Psoas muscle (tissue), 8 donors: ENCODE results near the gene C16orf89. TPM values are rescaled to one million over a fixed set of nuclear protein-coding genes. Genes with fewer than 3 reads are reported as not detected.

Source experiments
- ATAC-seq, 4 donors: fragments of 200-7000 bp; cut with Tn5 transposase; one replicate each; pipeline ENCODE4 v1.9.1; 2020; ENCODE audit warnings: moderate library complexity in 3 of 4, mild to moderate bottlenecking in 2 of 4
- DNase-seq, 2 donors: peaks; one replicate each; pipeline ENCODE4 v3.0.0-alpha.2; 2020
- H3K27ac ChIP-seq: fragments of 200-600 bp; one replicate; pipeline ENCODE4 v1.8.0; 2022
- H3K27me3 ChIP-seq, 3 donors: fragments of 200-600 bp in 1 of 3; one replicate each; pipeline versions ENCODE4 v1.6.1 to v1.8.0; 2013 to 2022; ENCODE audit warnings: low read length in 2 of 3, mild to moderate bottlenecking in 2 of 3, moderate library complexity in 1 of 3; ENCODE audit not compliant: insufficient read depth in 3 of 3
- H3K36me3 ChIP-seq, 2 donors: fragments of 200-600 bp in 1 of 2; one replicate each; pipeline versions ENCODE4 v1.6.1 to v1.8.0; 2013 to 2022; ENCODE audit warnings: low read depth in 1 of 2, mild to moderate bottlenecking in 1 of 2, moderate library complexity in 1 of 2; ENCODE audit not compliant: insufficient read depth in 1 of 2
- H3K4me1 ChIP-seq: fragments of 200-600 bp; one replicate; pipeline ENCODE4 v1.8.0; 2022
- H3K4me3 ChIP-seq: fragments of 200-600 bp; one replicate; pipeline ENCODE4 v1.8.0; 2022; ENCODE audit warnings: mild to moderate bottlenecking
- H3K9me3 ChIP-seq: fragments of 200-600 bp; one replicate; pipeline ENCODE4 v1.8.0; 2022
- WGBS, 3 donors: extraction: QIAGEN DNeasy Blood & Tissue Kit; methylation state at CpG; one replicate each; pipeline versions ENCODE4 v1.1.6 to v1.1.7; 2013; 5-methylcytosine and 5-hydroxymethylcytosine counted together
- intact Hi-C, 2 donors: fragments of 100-400 bp; cut with DNase I; formaldehyde crosslinking; loops; one replicate each; pipeline versions ENCODE4 v1.11.0 to v1.14.2; 2022
- polyA plus RNA-seq, 3 donors: library from polyadenylated mRNA; stranded (reverse); fragments of 200-250 nt; gene quantifications; one replicate each; pipeline ENCODE4 v1.2.3, GENCODE V29; 2013
- total RNA-seq, 4 donors: library from RNA; stranded (reverse); fragmentation: NEBNext Ultra II Directional in 2 of 4; extraction: Animal tissue kit (Norgen Biotek cat#: 25700) in 2 of 4; gene quantifications; one replicate each; pipeline versions ENCODE4 v1.2.1 to v1.2.4, GENCODE V29; 2021 to 2023
- TF ChIP-seq, protein P1 (sequence below): fragments of 200-600 bp; IDR thresholded peaks from one replicate; pipeline ENCODE4 v1.8.0; 2022; ENCODE audit warnings: antibody characterized with exemption
- donor health status: healthy with polysubstance abuse.
- donor health status: DM: no; HTN: no; CAD: no; lungs with moderate emphysema.
- donor health status: Bipolar disorder and iron deficiency.
- donor health status: healthy.
- donor health status: DM: yes; HTN: yes; CAD: no.
- donor health status: DM: no; HTN: no; CAD: no.
- donor health status: DM: no; HTN: no; CAD: no.
- donor health status: DM: yes; HTN: yes; CAD: no.

The C16orf89 gene
- total and polyA plus RNA-seq, 7 donors = 0.29 to 9.3 (median 0.90) TPM; not detected in 1

DNA sequence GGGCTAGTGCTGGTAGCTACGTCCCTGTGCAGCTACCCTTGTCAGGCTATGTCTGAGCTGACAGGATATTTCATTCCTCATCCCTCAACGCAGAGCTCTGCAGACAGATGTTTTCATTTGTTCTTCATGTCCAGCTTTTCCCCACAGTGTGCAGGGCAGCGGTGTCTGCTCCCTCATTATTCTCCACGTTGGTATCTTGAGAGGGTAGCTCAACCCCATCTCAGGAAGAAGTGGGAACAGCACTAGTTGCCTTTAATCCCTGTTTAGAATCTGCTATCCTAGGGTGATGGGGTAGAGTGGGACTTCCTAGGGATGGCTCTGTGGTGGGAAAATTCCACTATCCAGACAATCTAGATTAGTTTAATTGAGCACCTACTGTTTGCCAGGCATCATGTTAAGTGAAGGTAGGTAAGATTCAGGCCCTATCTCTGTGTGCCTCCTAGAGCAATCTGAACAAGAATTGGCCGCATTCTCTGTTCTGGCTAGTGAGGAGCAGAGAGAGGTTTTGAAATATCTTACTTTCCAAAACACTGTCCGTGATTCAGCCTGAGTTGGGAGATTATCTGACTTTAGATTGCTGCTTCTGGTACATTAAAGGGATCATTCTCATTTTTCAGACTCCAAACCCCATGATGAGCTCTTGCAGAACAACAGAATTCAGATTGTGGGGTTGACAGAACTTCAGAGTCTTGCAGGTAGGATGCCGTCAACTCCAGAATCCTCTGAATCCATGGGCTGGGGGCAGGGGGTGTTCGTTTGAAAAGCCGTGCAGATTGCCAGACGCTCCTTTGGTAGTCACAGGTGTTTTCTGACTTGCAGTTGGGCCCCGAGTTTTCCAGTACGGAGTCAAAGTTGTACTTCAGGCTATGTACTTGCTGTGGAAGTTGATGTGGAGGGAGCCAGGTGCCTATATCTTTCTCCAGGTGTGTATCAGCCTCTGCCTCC, 6.8 kb upstream of the C16orf89 start:
- TF ChIP-seq, protein P1, sequence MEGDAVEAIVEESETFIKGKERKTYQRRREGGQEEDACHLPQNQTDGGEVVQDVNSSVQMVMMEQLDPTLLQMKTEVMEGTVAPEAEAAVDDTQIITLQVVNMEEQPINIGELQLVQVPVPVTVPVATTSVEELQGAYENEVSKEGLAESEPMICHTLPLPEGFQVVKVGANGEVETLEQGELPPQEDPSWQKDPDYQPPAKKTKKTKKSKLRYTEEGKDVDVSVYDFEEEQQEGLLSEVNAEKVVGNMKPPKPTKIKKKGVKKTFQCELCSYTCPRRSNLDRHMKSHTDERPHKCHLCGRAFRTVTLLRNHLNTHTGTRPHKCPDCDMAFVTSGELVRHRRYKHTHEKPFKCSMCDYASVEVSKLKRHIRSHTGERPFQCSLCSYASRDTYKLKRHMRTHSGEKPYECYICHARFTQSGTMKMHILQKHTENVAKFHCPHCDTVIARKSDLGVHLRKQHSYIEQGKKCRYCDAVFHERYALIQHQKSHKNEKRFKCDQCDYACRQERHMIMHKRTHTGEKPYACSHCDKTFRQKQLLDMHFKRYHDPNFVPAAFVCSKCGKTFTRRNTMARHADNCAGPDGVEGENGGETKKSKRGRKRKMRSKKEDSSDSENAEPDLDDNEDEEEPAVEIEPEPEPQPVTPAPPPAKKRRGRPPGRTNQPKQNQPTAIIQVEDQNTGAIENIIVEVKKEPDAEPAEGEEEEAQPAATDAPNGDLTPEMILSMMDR = no peak
- peaks cover 10% of the 10 kb centered on the region for H3K4me1 ChIP-seq
- intact Hi-C loops = no loop called here
- 54 to 62% (median 56%) methylated on average over 12 of the region's 12 CpGs for WGBS, 3 donors
- H3K27ac ChIP-seq = peak overlapping the region; percentile 81
- peaks cover 0 to 45% of the 10 kb centered on the region in 2 donors for H3K36me3 ChIP-seq
- ATAC-seq (no peak), DNase-seq (peak in 1 of 2 donors; percentile 5)
- H3K27me3 ChIP-seq = no peaks in the 10 kb centered on the region
- peak overlapping the region; percentile 79 for H3K4me3 ChIP-seq
- H3K9me3 ChIP-seq = no peaks in the 10 kb centered on the region

DNA sequence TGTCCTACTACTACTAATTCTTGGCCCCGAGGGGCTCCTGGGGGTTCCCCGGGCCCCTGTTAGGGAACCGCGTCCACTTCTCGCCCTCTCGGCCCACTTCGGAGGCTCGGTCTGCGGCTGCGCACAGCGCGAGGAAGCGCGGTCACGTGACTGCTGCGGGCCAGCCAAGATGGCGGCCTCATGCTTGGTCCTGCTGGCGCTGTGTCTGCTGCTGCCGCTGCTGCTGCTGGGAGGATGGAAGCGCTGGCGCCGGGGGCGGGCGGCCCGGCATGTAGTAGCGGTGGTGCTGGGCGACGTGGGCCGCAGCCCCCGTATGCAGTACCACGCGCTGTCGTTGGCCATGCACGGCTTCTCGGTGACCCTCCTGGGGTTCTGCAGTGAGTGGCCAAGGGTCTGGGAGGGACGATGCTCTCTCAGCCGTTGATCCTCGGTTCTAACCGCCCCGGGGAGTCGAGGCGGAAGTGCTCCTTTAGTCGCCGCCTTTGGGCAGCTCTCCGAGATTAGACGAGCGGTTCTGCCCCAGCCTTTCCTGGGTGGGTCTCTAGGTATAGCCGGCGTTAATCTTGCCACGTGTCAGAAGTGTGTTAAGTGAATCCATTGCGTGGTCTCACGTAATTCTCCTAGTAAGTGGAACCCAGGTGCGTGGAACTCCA, 6.1 kb upstream of the C16orf89 start, which contains the start of gene ALG1:
Gene ALG1 (plus strand): TSS at position 163 of the 653 bp plus-strand sequence. CDS start 7 bp downstream, at position 170.
- 0 to 1% (median 0%) methylated on average over 53 of the region's 53 CpGs for WGBS, 3 donors
- TF ChIP-seq, protein P1 = no peak
- Histone ChIP-seq H3K4me3 (peak within 1 kb of the TSS; percentile 79), H3K27me3 (no peaks in the 10 kb centered on the region), H3K27ac (peak within 1 kb of the TSS; percentile 81), H3K36me3 (peaks cover 0 to 37% of the 10 kb centered on the region in 2 donors), H3K9me3 (no peaks in the 10 kb centered on the region), H3K4me1 (peaks cover 10% of the 10 kb centered on the region)
- intact Hi-C loops = no loop called here
- DNase-seq (peak; percentile 92 to 96), ATAC-seq (peak; percentile 95 to 98 (median 96))

DNA sequence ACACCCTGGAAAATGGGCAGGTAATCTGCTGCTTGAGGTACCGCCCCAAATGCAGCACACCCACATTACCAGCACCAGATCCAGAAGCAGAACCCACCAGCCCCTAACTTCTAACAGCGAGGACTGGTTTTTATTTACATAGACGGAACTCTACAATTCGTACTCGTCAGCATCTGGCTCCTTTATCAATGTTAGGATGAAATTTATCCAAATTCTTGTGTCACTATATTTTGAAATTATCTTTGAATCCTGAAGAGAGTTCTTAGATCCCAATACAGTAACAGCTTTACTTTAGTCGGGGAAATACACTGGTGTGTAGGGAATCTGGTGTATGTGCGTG, 5.6 kb upstream of the C16orf89 start:
- Histone ChIP-seq H3K9me3 (no peaks in the 10 kb centered on the region), H3K27ac (peak overlapping the region; percentile 81), H3K4me3 (peak overlapping the region; percentile 79), H3K4me1 (peaks cover 10% of the 10 kb centered on the region), H3K27me3 (no peaks in the 10 kb centered on the region), H3K36me3 (peaks cover 0 to 32% of the 10 kb centered on the region in 2 donors)
- no peak for DNase-seq
- intact Hi-C loops = no loop called here
- ATAC-seq = no peak
- TF ChIP-seq, protein P1 = no peak
- 61 to 62% (median 62%) methylated on average over 7 of the region's 7 CpGs for WGBS, 3 donors

DNA sequence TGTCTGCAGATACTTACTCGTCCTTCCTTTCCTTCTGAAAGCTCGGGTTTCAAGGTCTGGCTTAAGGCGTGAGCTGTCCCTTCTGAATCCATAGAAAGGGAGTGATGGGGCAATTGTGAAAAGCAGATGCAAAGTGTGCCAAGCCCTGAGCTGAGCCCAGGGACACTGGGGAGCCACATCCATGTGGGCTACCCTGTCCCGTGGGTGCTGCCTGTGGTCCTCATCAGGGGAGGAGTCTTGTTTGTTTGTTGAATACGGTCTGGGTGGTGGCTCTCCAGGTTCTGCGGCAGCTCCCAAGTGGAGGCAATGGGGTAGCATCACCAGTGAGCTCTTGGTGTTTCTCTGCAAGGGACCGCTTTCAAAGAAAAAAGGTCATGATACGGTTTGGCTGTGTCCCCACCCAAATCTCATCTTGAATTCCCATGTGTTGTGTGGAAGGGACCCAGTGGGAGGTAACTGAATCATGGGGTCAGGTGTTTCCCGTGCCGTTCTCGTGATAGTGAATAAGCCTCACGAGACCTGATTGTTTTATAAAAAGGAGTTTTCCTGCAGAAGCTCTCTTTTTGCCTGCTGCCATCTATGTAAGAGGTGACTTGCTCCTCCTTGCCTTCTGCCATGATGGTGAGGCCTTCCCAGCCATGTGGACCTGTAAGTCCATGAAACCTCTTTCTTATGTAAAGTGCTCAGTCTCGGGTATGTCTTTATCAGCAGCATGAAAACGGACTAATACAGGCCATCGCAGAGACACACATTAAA, 4.9 kb upstream of the C16orf89 start:
- Histone ChIP-seq H3K4me1 (peaks cover 10% of the 10 kb centered on the region), H3K27me3 (no peaks in the 10 kb centered on the region), H3K36me3 (peaks cover 0 to 25% of the 10 kb centered on the region in 2 donors), H3K27ac (peak overlapping the region; percentile 81), H3K9me3 (no peaks in the 10 kb centered on the region), H3K4me3 (no peak overlapping the region)
- DNase-seq = no peak
- 87 to 95% (median 90%) methylated on average over 15 of the region's 15 CpGs for WGBS, 3 donors
- TF ChIP-seq, protein P1 = no peak
- intact Hi-C loops = no loop called here
- ATAC-seq = no peak
